ENCODE data around the gene AJM1.

Gene AJM1

GRCh38 chr9:136845465-136846260 lies 3.4 kb downstream of the AJM1 start:
- DNase-seq = no peak

GRCh38 chr9:136846376-136847087 lies 4.3 kb downstream of the AJM1 start:
- no peak for DNase-seq

GRCh38 chr9:136847088-136847825 lies 5.0 kb downstream of the AJM1 start:
- no peak for DNase-seq

- DNase-seq = no peak
These were observed 5.6 kb downstream of the AJM1 start for GRCh38 chr9:136847826-136848392.

- DNase-seq = peak in 1 of 2 donors; percentile 70
These were observed 6.2 kb downstream of the AJM1 start for GRCh38 chr9:136848393-136849037.

- peak; percentile 98 for DNase-seq
These were observed 7.0 kb downstream of the AJM1 start, which contains the start of gene PHPT1 for GRCh38 chr9:136849038-136849959. PHPT1 (plus strand) TSS chr9:136849409; CDS start chr9:136849431, 22 bp downstream.

- DNase-seq = no peak
These were observed 7.9 kb downstream of the AJM1 start for GRCh38 chr9:136849960-136850865.

- no peak for DNase-seq
These were observed 8.8 kb downstream of the AJM1 start for GRCh38 chr9:136850866-136851775.

- DNase-seq = no peak
These were observed 9.8 kb downstream of the AJM1 start, which contains the start of gene MAMDC4 for GRCh38 chr9:136851941-136852663. MAMDC4 (plus strand) TSS chr9:136852346; CDS start chr9:136852417, 71 bp downstream.

GRCh38 chr9:136852664-136853595 lies 10.7 kb downstream of the AJM1 start:
- no peak for DNase-seq

- DNase-seq = no peak
These were observed 11.4 kb downstream of the AJM1 start for GRCh38 chr9:136853596-136854112.

GRCh38 chr9:136854113-136854841 lies 12.0 kb downstream of the AJM1 start:
- no peak for DNase-seq

- no peak for DNase-seq
These were observed 12.7 kb downstream of the AJM1 start for GRCh38 chr9:136854842-136855460.

GRCh38 chr9:136855461-136856078 lies 13.3 kb downstream of the AJM1 start:
- no peak for DNase-seq

- no peak for DNase-seq
These were observed 13.8 kb downstream of the AJM1 start for GRCh38 chr9:136856079-136856476.

Measured in hippocampal formation (tissue), 2 donors.